T-helper 1 cell treated with Interleukin-12 subunit alpha and Interleukin-12 subunit beta and Interleukin-4 antibody, amounts not matched to agents 30 ng/mL and 1 ng/mL, for 36 hours (primary cell): ENCODE results near the gene ANO2. TPM values are rescaled to one million over a fixed set of nuclear protein-coding genes. Genes with fewer than 3 reads are reported as not detected.

Source experiments
- intact Hi-C: fragments of 100-400 bp; cut with micrococcal nuclease; formaldehyde crosslinking; loops from one replicate; pipeline ENCODE4 v1.15.1; 2024
- total RNA-seq: library from RNA; stranded (reverse); gene quantifications from 2 replicates; pipeline ENCODE4 v1.2.3, GENCODE V29; 2022

The ANO2 gene
- total RNA-seq, 1 donor from 2014 or later: not detected

DNA sequence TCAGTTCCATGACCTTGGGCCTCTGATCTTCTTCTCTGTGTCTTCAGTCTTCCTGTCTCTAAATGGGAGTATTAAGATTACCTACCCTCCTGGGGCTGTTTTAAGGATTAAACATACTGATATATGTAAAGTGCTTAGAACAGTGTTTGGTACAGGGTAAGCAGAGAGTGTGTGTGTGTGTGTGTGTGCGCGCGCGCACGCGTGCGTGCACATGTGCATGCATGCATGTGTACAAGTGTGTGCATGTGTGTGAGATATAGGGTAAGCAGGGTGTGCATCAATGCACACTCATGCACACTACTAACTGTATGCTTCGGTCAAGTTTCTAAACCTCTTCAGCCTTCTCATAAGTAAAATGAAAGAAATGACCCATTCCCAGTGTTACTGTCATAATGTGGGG is 316.6 kb downstream of the ANO2 start:
- intact Hi-C loops: no loop called here

DNA sequence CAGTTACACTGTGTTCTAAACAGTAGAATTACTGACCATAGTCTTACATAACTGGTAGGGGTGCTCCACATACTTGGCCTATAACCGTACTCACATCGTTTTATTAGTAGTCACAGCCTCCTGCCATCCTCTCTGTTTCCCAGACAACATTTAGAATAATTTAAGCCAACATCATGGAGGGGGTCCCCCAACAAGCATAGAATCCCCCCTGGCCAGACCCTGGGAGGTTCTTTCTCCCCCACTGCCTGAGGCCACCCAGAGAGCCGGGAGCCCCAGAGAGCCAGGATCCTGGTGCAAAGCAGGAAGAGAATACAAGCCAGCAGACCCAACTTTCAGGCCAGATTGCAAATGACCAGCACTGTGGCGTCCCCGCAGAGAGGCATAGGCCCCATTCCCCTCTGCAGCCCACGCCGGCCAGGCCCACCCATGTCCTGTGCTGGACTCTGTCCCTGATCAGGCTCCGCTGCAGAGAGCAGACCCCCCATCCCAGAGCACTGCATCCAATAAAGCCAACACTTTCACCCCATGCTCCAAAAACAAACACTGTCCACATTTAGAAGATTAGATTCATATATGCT is 317.9 kb downstream of the ANO2 start:
- intact Hi-C loops: no loop called here

DNA sequence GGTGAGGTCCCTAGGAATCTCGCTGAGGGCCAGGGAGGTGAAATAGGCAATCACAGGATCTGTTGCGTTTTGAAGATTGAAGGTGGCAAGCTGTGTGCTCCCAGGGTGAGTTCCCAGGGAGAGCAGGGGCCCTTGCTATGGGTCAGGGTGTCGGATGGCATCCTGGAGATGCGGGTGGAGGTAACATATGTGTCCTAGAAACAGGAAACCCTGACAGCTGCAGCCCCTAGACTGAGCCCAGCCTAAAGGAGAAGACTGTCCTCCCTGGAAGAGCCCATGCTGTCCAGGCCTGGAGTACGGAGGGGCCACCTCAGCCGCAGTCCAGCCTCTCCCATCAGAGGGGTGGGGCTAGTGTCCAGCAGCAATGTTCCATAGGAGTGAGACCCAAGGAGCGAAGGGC is 318.9 kb downstream of the ANO2 start:
- intact Hi-C loops: no loop called here

DNA sequence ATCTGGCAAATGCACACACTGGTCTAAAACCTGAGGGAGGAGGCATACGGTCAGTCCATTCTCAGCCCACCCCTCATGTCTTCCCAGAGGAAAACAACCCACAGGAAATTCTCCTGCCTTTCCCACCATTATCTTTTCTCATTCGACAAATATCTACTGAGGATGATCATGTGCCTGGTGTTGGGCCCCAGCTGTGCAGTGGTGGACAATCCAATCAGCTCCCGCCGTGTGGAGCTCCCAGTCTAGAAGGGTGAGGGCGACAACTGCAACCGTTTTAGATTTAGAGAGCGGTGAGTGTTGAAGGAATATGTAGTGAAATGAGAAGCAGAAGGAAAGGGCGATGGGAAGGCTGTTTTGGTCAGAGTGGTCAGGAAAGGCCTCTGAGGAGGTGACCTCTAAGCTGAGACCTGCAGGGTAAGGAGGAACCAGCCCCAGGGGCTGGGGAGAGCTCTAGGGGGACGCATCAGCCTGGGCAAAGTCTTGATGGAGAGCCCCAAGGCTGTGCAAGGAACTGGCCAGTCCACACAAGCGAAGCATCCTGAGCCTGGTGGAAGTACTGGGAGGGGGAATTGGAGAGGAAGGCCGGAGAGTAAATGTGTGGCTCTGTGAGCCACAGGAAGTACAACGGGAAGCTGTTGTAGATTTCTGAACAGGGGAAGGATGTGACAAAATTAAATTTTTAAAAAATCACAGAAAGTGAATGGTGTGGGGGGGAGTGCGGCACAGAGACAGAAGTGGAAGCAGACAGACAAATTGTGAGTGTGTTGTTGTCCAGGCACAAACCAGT is 320.4 kb downstream of the ANO2 start:
- intact Hi-C loops: no loop called here

DNA sequence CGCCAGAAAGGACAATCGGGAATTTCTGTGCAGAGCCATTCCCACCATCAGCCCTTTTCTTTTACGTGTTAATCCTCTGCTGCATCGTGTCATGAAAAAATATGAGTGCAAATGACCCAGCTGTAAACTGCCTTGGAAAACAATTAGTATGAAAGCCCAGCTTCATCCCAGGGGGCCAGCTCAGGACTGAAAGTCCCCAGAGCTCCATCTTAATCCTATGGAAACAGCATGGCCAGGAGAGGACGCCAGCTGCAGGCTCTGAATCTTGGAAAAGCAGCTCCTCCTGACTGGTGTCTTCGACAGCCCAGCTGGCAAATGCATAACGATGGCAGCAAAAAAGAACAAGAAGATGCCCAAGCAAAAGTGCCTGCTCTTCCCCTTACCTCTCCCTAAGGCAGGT is 321.6 kb downstream of the ANO2 start:
- intact Hi-C loops: no loop called here

DNA sequence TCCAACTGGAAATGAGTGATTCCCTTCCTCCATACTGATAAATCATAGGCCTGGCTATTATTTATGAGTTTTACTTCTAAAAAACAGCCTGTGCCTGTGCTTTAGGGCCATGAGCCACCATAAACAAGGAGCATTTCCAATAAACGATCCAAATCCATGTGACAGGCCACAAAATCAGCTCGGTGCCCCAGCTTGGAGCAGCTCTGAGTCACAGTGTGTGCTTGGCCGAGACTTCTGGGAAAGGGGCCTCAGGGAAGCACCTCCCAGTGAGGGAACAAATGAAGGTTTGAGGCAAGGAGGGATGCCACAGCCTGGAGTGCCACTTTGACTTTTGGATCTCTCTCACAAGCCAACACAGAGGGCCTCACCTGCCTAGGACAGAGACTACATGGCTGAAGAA is 322.8 kb downstream of the ANO2 start:
- intact Hi-C loops: no loop called here

DNA sequence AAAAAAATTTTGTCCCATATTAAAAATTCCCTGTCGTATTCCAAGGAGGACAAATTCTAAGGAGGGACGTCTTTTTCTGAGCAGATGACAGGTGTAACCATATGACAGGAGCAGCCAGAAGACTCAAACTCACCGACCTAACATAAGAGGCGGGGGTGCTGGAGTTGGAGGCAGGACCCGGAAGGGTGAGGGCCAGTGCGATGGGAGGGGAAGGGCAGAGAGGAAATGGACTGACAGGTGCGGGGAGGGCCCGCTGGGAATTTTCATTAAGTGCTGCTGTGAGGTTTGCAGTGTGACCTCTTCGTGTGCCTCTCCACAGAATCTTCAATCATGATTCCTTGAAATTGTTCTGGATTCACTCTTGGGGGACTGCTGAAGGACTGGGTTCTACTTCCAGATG is 323.7 kb downstream of the ANO2 start:
- intact Hi-C loops: no loop called here

DNA sequence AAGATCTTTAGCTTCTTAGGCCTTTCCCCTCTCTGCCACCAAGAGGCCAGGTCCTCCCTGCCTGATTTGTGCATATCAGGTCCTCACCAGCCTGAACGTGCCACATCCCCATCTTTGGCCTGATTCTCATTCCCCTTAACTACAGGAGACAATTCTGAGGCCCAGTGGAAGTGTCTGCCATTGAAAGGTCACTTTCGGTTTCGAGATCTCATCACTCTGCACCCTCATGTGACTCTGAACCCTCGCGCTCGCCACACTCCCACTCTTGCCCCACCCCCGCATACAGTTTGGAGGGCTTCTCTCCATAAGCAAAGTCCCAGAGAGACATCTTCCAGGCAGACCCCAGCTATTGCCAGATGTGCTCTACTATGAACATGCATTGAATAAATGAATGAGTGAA is 324.2 kb downstream of the ANO2 start:
- intact Hi-C loops: no loop called here

DNA sequence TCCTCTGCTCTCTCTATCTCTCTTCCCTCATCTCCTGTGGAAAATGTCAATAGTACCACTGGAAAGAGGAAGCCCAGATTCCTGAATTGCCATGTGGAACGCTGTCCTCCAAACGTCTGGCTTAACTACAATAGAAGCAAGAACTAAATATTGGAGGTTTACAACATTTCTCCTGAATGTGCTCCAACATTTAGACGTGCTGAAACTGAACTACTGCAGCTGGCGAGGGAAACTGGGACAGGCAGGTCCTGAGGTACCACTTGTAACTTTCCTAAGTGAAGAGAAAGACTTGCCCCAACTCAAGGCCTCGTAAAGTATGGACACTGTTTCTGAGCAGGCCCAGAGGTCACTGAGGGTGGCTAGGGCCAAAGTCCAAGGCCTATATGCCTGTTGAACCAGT is 325.4 kb downstream of the ANO2 start:
- intact Hi-C loops: no loop called here

DNA sequence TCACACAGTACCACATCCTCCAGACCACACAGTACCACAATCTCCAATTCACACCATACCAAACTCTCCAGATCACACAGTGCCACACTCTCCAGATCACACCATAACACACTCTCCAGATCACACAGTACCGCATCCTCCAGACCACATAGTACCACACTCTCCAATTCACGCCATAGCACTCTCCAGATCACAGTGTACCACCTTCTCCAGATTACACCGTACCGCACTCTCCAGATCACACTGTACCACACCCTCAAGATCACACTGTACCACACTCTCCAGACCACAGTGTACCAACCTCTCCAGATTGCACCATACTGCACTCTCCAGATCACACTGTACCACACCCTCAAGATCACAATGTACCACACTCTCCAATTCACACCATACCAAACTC is 328.2 kb downstream of the ANO2 start:
- intact Hi-C loops: no loop called here

DNA sequence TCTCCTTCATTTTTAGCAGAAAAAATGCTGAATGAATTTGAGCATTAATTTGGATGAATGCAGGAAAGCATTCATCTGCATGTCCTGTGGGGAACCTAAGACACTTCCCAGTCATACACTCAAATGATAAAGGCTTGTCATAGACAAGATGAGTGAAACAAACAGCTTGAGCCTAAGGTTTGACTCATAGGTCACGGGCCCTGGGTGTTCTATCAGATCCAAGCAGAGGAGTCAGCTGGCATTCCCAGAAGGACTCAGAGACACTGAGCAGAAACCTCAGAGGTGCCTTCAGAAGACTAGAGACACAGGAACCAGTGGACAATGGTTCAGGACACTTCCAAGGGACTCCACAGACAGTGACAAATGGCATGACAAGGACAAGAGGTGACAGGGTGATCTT is 329.3 kb downstream of the ANO2 start:
- intact Hi-C loops: no loop called here

DNA sequence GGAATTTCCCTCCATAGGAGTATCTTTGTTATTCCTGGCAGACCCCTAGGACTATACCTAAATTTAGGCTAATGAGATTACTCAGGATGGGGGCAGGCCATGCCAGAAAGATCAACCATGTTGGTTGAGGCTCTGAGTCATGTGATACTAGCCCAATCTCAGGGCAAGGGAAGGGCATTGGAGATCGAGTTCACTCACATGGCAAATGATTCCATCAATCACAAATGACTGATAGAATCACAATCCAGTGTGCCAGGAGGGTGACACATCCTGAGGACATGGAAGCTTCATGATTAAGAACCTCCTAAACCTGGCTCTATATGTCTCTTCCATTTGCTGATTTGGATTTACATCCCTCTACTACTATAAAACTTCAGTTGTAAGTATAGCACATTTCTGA is 330.8 kb downstream of the ANO2 start:
- intact Hi-C loops: no loop called here

DNA sequence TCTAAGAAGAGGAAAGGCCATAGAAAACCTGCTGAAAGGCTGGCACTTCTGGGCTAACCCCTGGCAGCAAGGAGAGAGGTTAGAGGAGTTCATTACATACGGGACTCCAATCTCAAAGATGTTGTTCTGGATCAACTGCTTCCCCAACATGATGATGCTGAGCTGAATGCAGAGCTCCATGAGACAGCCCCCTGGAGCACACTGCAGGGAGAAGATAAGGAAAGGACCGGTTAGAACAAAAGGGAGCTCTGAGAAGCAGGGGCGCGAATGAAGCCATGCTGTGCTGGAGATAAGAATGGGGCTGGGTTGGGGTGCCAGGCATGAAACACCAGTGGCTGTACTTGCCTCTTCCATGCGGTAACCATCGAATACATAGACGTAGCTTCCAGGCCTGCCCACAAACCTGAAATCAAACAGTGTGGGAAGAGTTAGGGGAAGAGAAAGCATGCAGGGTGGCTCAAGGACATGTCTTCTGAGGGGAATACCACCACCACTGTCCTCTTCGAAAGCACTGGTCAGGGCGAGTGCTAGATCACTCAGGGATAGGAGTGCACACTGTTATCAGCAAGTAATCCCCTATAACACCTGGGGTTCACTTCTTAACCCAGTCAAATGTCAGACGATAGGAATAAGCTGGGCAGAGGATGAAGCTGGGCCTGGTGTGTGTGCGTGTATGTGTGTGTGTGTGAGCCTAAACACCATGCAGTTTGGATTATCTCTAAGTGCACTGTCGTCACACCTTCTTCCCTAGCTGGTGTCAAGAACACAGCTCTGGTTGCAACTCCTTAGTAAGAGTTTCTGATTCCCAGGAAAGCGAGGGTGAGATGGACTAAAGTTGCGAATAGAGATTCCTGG is 332.3 kb downstream of the ANO2 start:
- intact Hi-C loops: no loop called here

DNA sequence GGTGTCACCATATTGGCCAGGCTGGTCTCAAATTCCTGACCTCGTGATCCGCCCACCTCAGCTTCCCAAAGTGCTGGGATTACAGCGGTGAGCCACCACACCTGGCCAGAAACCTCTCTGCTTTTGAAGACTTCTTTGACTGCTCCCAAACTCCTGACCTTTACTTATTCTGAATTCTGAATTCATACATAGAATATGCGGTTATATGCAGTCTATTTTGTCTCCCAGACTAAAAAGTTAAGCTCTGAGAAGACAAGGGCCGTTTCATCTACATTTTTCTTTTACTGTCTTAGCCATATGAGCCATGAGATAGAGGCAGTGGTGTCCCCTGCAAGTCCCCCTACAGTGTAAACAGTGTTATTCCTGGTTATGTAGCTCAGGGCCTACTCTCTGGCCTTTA is 333.9 kb downstream of the ANO2 start:
- intact Hi-C loops: no loop called here

DNA sequence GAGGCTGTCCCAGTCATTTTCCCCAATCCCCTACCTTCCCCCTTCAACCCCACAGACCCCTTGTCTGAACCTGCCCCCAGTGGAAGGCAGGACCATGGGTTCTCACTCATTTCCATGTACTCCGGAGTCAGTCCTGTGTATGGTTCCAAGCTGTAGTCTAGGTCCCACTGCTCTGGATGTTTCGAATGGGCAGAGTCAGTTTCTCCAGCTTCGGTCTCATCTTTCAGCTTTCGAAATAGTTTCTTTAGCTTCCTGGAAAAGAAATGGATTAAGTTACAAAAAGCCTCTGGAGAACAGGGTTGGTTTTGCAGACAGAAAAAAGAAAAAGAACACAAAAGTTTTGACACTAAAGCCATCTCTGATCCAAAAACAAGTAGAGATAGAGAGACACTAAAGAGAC is 345.7 kb downstream of the ANO2 start:
- intact Hi-C loops: no loop called here

DNA sequence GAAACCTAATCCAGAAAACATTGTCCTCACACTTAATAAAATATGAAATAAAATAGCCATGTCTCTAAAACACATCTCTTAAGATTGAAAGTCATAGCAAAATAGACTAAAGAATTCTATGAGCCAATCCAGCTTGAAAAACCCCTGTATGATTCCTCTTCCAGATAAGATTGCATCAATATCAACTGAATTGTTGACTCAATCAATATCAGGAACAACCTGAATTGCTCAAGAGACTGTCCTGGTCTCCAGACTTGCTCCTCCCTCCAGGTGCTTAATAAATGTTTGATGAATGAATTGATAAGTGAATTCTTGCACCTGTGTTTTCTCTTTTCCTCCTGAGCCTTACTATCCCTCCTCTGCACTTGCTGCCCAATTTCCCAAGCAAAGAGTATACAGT is 351.1 kb downstream of the ANO2 start:
- intact Hi-C loops: no loop called here

DNA sequence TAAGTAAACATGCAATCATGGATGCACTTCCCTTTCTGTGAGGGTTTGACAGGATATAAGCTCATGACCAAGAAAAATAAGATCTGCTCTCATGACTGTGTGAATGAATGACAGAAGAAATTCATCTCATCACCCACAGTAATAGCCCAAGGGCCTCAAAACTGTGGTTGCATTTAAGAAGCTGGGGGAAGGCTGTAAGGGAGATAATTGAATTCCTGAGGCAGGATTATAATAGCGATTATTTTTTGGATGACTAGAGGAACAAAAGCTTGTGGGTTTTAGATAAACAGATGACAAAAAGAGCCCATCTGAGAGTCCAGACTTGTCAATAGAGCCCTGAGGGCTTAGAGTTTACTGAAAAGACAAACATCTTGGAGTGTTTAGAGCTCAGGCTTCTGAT is 352.0 kb downstream of the ANO2 start:
- intact Hi-C loops: no loop called here

DNA sequence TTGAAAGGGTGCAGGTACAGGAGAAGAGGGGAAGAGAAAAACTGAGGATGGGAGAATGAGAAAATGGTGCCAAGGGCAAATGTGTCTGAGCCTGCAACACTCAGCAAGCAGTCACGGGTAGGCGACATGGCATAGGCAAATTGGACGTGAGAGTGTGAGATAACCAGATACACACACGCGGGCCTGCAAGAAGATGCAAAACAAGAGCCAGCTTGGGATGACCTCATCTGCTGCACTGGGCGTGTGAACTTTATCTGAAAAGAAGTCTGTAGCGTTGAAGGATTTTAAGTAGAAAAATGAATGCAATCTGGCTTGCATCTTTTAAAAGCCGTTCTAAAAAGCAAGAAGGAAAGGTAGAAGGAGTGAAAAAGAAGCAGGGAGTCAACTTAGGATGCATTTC is 352.7 kb downstream of the ANO2 start:
- intact Hi-C loops: no loop called here

DNA sequence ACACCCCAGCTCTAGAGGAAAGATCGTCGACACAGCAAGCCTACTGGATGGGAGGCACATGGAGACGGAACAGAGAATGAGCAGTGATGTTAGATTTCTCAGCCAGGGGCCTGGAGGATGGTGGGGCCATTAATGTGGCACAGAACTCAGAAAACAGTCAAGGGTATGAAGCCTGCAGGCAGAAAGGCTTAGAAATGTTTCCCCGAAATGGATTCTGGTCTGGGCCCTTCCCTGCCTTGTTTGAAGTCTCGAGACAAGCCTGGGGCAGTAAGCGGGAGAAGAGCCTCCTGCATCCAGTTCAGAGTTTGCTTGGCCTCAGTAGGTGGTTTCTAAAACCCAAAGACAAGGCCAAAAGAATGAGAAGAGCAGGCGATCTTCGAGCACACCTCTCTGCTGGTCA is 354.7 kb downstream of the ANO2 start:
- intact Hi-C loops: no loop called here

DNA sequence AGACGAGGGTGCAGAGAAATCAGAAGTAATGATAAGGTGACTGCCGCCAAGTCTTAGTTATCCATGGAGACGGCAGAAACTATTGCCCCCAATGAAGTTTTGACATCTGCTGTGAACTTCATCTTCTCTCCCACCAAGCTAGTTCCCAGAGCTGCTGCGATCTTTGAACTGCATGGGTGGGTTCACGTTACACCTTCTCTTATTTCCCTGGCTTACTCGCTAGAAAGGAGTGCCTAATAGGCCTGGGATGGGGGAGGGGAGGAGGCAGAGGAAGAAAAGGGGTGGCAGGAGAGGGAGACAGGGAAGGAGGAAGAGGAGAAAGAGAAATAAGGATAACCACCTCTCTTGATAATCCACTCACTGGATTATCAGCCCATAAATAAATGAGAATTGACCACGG is 356.0 kb downstream of the ANO2 start:
- intact Hi-C loops: no loop called here

DNA sequence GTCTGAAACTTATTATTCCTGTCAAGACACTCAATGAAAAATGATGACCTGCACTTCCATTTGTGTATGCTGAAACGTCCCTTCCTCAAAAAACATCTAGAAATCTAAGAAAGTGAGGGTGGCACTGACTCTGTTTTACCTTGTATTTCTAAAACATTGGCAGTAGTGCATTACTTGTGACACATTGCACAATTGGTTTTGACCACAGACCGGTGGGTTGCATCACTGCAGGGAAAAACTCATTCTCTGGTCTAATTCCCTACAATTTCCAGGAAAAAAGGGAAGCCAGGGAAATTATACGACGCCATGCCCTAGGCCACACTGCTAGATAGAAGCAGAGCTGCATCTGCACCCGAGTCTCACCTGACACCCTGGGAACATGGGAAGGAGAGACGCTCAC is 356.5 kb downstream of the ANO2 start:
- intact Hi-C loops: no loop called here

DNA sequence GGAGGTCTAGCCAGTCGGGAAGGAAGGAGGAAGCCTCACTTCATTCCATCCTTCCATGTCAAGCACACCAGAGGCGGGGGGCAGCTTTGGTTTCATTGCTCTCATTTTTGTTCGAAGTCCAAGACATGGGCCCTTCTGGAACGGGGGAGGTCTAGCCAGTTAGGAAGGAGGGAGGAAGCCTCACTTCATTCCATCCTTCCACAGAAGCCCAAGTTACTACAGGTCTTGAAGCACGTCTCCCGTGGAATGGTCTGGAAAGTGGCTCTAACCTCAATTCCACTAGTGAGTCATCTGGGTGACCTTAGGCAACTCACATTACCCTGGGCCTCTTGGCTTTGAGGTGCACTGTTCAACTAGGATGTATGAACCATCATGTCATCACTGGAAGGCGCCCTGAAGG is 356.9 kb downstream of the ANO2 start:
- intact Hi-C loops: no loop called here

DNA sequence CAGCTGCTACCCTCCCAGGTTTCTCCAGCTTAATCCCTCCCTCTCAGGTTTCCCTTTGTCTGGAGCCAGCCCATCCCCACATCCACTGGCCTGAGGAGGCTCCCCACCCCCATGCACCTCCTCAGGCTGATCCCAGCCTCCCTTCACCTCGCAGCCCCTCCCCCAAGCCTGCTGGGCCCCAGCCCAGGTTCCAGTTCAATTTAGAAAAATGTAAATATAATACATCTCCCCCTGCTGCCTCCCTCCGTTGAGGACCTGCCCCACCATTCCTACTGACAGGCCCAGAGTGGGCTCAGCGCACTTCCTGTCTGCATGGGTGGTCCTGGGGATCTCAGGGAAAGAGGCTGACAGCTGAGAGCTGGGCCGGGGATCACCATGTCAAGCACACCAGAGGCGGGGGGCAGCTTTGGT is 357.3 kb downstream of the ANO2 start:
- intact Hi-C loops: no loop called here
